HCEC 1CT (cell line): ENCODE data around the gene HMGA1.
"Not testable (repeated sequence)": the region's sequence is repeated elsewhere in the genome, so short reads cannot be mapped to it uniquely, and the experiment has no call there.

Experiments
- DNase-seq: peaks from one replicate; pipeline ENCODE4 v3.0.0-alpha.2; 2017

Gene HMGA1

DNA sequence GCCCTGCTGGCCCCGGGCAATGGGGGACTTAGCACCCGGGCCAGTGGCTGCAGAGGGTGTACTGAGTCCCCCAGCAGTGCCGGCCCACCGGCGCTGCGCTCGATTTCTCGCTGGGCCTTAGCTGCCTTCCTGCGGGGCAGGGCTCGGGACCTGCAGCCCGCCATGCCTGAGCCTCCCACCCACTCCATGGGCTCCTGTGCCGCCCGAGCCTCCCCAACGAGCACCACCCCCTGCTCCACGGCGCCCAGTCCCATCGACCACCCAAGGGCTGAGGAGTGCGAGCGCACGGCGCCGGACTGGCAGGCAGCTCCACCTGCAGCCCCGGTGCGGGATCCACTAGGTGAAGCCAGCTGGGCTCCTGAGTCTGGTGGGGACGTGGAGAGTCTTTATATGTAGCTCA lies 32.5 kb downstream of the HMGA1 start:
- DNase-seq, result not testable (repeated sequence)

DNA sequence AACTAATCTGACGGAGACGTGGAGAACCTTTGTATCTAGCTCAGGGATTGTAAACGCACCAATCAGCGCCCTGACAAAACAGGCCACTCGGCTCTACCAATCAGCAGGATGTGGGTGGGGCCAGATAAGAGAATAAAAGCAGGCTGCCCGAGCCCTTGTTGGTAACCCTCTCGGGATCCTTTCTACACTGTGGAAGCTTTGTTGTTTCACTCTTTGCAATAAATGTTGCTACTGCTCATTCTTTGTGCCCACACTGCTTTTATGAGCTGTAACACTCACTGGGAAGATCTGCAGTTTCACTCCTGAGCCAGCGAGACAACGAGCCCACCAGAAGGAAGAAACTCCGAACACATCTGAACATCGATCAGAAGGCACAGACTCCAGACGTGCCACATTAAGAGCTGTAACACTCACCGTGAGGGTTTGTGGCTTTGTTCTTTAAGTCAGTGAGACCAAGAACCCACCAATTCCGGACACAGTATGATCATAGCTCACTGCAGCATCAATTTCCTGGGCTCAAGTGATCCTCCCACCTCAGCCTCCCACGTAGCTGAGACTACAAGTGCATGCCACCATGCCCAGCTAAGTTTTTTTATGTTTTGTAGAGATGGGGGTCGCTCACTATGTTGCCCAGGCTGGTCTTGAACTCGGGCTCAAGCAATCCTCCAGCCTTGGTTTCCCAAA lies 33.1 kb downstream of the HMGA1 start:
- not testable (repeated sequence) for DNase-seq

- no peak for DNase-seq
These were observed 35.6 kb downstream of the HMGA1 start for GRCh38 chr6:34272013-34272926.

DNA sequence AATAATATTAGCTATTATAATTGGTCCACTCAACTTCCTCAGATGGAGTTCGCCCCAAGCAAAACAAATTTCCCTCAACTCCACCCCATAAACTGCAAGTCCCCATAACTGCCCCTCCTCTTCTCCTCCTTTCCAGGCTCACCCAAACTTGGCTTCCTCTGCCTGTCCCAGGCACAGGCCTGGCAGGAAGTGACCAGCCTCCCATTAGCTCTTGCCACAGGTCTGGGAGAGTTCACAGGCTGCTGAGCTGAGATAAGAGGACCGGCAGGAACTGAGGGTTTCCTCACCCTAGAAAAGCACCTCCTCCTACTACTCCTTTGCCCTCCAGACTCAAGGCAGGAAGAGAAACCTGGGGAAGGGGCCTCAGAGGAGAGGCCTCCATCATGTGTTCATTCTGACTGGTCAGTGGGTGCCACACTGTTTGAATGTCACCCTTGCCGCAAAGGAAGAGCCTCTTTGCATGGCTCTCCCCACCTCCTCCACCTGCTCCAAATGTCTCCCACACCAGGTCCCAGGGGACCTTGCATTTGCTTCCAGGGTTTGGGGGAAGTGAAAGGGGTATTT lies 36.7 kb downstream of the HMGA1 start:
- DNase-seq, result no peak

DNA sequence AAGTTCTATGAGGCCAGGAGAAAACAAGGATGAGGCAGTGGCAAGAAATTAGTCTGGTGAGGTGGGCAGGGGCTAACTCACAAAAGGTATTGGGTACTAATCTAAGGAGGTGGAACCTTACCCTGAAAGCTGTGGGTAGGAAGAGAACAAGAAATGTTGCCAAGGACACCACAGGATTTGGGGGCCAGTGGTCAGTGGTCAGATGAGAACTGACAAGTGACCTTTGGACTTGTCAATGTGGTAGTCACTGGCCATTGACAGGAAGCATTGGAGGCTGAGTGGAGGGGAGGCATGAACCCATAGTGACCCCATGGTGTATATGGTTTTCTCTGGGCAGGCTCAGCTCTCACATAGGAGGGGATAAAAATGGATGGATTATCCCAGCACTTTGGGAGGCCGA lies 37.5 kb downstream of the HMGA1 start:
- no peak for DNase-seq

DNA sequence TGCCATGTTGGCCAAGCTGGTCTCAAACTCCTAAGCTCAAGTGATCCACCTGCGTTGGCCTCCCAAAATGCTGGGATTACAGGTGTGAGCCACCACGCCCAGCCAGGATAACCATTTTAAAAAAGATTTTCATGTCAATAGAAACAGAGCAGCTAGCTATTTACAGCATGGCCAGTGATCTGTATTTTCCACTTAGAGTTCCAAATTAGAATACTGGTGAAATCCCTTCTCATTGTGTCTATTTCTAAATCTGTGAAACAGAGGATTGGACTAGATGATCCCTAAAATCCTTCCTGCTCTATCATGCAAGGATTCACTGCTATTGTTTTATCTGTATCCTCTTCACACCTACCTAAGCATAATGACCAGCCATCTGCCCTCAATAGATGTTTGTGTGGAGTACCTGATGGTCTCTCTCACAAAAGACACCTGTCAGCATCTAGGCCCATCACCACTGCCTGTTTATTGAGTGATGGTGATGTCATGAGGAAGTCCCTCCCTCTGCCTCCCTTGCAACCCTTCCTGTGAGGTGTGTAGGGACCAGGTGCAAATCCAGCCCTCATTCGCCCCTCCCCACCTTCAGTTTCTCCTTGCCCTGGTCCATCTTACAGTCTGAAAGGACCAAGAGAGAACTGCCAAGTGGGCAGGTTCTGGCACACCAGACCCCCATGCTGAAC lies 38.6 kb downstream of the HMGA1 start:
- DNase-seq, result no peak

- DNase-seq, result no peak
These were observed 39.5 kb downstream of the HMGA1 start for GRCh38 chr6:34276191-34276590.

GRCh38 chr6:34276881-34277762 lies 40.4 kb downstream of the HMGA1 start:
- no peak for DNase-seq

DNA sequence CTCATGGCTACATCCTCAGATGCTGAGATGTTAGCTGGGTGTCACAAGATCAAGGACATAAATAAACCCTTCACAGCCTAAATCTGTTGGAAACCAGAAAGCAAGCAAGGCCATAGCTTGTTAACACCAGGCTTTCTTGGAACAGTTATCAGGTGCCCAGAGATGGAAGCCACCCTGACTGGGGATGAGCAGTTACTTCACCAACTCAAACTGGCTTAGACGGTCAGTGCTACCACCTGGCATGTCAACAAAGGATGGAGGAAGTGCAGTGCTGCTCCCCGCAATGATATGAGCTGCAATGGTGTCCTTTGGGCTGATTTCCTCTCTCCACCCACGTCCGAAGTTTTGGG lies 41.1 kb downstream of the HMGA1 start:
- DNase-seq, result no peak

DNA sequence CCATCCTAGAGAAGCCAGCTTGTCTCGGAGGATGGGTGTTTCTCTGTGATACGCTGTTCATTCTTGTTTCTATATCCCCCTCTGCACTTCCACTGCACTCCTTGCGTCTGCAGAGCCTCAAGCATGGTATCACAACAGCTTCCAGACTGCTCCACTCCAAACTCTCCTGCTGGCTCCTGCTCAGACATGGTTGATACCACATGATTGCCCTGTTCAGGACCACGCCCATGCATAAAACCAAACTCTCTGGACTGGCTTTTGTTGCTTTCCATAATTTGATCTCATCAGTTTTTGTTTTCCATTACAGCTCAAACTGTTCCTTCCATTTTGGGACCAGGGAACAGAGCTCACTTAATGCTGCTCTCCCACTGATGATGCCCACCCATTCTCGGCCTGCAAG lies 42.2 kb downstream of the HMGA1 start:
- no peak for DNase-seq

DNA sequence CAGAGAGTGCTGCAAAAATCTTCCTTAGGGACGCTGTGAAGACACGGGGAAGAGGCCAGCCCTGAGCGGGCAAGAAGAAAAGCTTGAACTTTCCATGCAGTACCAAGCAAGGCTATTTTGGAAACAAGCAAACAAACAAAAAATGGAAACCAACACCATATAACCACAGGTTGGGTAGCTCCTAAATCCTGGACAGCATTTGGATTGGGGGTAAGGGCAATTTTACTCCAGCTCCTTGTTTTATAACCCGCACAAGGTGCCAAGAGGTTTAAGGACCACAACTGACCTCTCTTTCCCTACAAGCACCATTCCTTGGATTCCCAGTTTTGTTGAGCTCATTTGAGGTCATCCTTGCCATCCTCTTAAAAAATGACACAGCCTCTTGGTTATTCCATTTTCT lies 43.5 kb downstream of the HMGA1 start:
- DNase-seq, result no peak

DNA sequence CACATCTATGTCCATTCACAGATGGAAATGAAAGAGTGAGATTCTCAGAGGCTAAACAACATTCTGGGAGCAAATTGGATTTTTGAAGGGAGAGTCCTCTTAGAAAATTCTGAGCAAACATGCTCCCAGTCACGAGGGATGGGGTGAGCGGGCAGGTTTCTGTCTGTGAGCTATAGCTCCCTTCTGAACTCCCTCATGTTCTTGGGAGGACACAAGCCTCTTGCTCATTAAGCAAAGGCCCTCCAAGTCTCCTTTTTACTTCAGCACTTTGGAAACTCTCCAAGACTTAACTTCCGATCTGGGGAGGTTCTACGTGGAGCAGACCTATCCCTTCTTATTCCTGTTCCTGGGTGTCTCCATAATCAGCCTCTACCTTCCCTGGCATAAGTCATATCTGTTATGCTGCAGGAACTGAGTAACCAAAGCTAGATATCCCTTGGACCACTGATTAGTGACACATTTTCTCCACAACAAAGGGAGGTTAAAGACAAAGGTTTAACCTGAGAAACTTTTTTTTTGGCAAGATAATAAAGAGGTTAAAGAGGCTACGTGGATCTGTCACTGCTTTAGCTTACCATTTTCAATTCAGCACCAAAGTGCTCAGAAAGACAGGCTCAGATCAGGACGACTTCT lies 45.1 kb downstream of the HMGA1 start:
- DNase-seq, result no peak

DNA sequence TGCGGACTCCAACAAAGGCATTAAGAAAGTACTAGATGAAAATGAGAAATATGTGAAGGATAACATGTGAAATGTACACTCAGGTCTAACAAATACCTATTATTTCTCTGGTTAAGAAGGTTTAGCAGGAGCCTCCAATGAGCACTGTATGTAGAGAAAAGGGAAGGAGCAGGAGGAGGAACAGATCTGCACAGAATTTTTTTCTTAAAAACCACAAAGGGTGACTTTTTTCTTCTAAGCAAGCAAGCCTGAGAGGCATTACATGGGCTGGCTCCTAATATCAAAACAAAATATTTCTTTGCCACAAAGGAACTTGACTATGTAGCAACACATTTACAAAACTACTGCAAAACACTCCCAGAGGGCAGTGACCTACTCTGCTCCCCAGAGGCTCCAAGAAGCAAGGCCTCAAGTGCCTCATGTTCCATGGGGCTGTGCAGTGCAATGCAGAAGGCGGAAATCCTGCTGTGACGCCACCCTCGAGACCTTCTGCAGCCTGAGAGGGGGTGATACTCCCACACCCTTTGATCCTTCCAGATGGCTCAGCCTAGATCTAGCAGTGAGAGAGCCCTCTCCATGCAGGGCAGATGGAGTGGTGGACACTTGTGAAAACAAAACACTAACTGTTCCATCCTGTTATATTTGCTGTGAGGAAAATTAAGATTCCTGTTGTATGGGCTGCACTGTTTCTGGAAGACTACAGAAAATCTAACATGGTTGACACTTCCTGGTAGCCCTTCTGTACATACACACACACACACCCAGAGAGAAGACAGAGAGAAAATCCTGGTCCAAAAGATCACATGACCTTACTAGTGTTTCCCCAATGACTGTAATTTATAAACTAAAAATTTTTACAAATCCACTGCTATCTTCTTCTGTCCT lies 48.1 kb downstream of the HMGA1 start:
- DNase-seq, result peak; percentile 48

- no peak for DNase-seq
These were observed 48.9 kb downstream of the HMGA1 start for GRCh38 chr6:34285448-34286164.

DNA sequence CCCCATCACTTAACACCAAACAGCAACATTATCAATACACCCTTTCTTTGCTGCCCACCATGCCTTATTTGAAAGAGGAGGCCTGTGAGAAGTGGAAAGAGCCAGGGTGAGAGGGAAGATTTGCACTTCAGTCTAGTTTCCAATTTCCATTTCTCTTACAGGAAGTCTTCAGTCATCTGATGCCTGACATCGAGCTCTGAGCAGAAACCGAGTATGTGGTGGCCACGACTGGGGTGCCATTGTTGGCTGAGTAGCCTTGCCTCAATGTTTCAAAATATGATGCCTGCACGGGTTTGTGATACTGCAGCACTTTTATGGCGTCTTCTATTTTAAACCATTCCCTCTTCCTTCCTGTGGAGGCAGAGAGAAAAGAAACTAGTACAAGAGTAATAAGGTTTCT lies 51.9 kb downstream of the HMGA1 start:
- DNase-seq, result no peak

DNA sequence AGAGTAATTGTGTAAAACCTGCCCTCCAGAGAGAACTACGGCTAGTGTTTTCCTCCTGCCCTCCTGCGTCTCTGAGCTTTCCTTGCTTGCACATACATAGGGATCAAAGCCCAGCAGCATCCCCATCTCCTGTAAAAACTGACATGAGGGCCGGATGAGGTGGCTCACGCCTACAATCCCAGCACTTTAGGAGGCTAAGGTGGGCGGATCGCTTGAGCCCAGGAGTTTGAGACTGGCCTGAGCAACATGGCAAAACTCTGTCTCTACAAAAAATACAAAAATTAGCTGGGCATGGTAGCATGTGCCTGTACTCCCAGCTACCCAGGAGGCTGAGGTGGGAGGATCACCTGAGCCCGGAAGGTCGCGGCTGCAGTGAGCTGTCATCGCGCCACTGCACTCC lies 52.5 kb downstream of the HMGA1 start:
- DNase-seq, result no peak

DNA sequence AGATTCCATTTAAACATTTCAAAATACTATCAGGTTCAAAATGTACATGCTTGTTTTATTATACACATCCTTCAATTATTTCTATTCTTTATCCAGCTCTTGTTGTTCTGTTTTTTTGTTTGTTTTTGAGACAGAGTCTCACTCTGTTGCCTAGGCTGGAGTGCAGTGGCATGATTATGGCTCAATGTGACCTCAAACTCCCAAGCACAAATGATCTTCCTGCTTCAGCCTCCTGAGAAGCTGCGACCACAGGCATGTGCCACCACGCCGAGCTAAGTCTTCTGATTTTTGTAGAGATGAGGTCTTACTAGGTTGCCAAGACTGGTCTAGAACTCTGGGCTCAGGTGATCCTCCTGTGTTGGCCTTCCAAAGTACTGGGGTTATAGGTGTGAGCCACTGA lies 56.3 kb downstream of the HMGA1 start:
- DNase-seq, result no peak

- peak; percentile 13 for DNase-seq
These were observed 59.0 kb downstream of the HMGA1 start for GRCh38 chr6:34295721-34296120.
